Loucy (cell line): Measurements from ENCODE around the gene MAGEC2.

ENCODE experiments used
- H2AFZ ChIP-seq: fragments of 200-600 bp; sonication (generic); 2 replicates; pipeline ENCODE4 v1.6.0; 2016; ENCODE audit warnings: antibody characterized with exemption, mild to moderate bottlenecking, low read length, moderate library complexity
- H3F3A ChIP-seq: fragments of 200-600 bp; 2 replicates; pipeline ENCODE4 v1.6.0; 2016; ENCODE audit warnings: antibody characterized with exemption, low read depth, mild to moderate bottlenecking
- H3K27me3 ChIP-seq: fragments of 200-600 bp; sonication (generic); 2 replicates; pipeline ENCODE4 v1.6.1; 2014; ENCODE audit warnings: low read length, mild to moderate bottlenecking; ENCODE audit not compliant: insufficient read depth, poor library complexity, severe bottlenecking
- H3K36me3 ChIP-seq: fragments of 200-600 bp; sonication (generic); 2 replicates; pipeline ENCODE4 v1.6.1; 2016; ENCODE audit warnings: low read length; ENCODE audit not compliant: insufficient read depth
- H3K4me1 ChIP-seq: fragments of 200-600 bp; sonication (generic); 2 replicates; pipeline ENCODE4 v1.5.1; 2014; ENCODE audit warnings: low read length, mild to moderate bottlenecking; ENCODE audit not compliant: insufficient read depth, poor library complexity, severe bottlenecking
- H3K4me2 ChIP-seq: fragments of 200-600 bp; sonication (generic); 2 replicates; pipeline ENCODE4 v1.6.0; 2014; ENCODE audit warnings: antibody characterized with exemption, low read length, low read depth, mild to moderate bottlenecking; ENCODE audit not compliant: poor library complexity, severe bottlenecking
- H3K4me3 ChIP-seq: fragments of 200-600 bp; sonication (generic); 2 replicates; pipeline ENCODE4 v1.5.1; 2014; ENCODE audit warnings: low read length, mild to moderate bottlenecking, mixed read lengths; ENCODE audit not compliant: poor library complexity, severe bottlenecking
- H3K79me2 ChIP-seq: fragments of 200-600 bp; sonication (generic); 2 replicates; pipeline ENCODE4 v1.6.1; 2014; ENCODE audit warnings: low read length; ENCODE audit not compliant: insufficient read depth
- H3K9ac ChIP-seq: fragments of 200-600 bp; sonication (generic); 2 replicates; pipeline ENCODE4 v1.6.0; 2014; ENCODE audit warnings: mild to moderate bottlenecking, low read depth, low read length, moderate library complexity; ENCODE audit not compliant: poor library complexity, severe bottlenecking
- H3K9me2 ChIP-seq: fragments of 200-600 bp; sonication (generic); replicated peaks from 2 replicates; pipeline ENCODE4 v1.6.1; 2016; ENCODE audit warnings: low read depth, low read length, mixed read lengths
- H3K9me3 ChIP-seq: fragments of 200-600 bp; sonication (generic); 2 replicates; pipeline ENCODE4 v1.6.1; 2014; ENCODE audit warnings: mild to moderate bottlenecking, antibody characterized with exemption, low read length, low read depth; ENCODE audit not compliant: insufficient read depth
- H4K20me1 ChIP-seq: fragments of 200-600 bp; sonication (generic); 2 replicates; pipeline ENCODE4 v1.6.0; 2014; ENCODE audit warnings: antibody characterized with exemption, low read length, mild to moderate bottlenecking; ENCODE audit not compliant: insufficient read depth, poor library complexity, severe bottlenecking
- EZH2phosphoT487 ChIP-seq: fragments of 200-600 bp; IDR thresholded peaks from 2 replicates; pipeline ENCODE4 v1.6.1; 2018; ENCODE audit warnings: antibody characterized with exemption, mild to moderate bottlenecking, moderate library complexity, borderline replicate concordance
- TF ChIP-seq, protein P1 (sequence below): fragments of 200-600 bp; sonication (generic); conservative IDR thresholded peaks from 2 replicates; pipeline ENCODE4 v1.5.1; 2014; ENCODE audit warnings: mild to moderate bottlenecking, antibody characterized with exemption, low read length

MAGEC2 gene, protein sequence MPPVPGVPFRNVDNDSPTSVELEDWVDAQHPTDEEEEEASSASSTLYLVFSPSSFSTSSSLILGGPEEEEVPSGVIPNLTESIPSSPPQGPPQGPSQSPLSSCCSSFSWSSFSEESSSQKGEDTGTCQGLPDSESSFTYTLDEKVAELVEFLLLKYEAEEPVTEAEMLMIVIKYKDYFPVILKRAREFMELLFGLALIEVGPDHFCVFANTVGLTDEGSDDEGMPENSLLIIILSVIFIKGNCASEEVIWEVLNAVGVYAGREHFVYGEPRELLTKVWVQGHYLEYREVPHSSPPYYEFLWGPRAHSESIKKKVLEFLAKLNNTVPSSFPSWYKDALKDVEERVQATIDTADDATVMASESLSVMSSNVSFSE

DNA sequence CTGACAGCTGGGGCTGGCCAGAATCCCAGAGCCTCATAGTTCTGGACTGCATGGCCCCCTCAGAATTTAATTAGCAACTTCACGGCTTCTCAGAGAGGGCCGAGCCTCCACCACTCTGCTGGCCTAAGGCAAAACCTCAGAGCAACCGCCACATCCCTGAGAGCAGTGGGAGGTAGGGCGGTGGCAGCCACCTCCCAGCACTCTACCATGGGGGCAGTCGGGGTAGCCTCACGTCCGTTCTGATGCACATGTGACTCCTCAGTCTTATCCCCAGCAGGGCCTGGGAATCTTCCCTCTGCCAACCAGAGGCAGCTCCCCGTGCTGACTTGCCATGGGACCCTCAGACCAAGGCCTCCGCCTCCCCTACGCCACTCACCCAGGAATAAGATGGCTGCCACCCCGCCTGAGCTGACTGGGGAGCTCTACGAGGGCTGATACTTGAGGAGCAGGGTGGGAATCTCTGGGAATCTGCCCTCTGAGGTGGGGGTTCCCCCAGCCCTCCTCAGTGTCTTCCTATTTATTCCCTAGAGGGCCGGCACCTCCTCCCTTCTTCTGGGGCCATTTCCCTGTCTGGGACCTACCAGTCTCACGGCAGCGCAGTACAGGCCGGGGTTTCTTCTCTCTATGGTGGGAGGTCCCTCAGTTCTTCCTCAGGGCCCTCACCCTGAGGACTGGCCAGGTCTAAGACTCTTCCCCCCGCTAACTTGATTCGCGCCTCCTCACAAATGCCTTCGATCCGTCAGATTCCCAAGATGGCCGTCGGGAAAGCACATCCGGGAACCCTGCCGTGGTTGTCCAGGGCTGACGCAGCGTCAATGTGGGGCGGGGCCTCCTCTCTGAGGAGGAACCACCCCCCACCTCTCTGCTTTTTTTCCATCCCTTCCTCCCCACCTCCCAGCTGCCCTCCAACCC is at the start of gene MAGEC2:
Gene MAGEC2 (minus strand): TSS at position 769 of the 912 bp plus-strand sequence. CDS start 1,303 bp downstream, outside the sequence.
- no peaks in the 10 kb centered on the region for H3F3A ChIP-seq
- no peaks in the 10 kb centered on the region for H3K79me2 ChIP-seq
- H3K27me3 ChIP-seq, result no peaks in the 10 kb centered on the region
- H2AFZ ChIP-seq, result no peak within 1 kb of the TSS
- no peaks in the 10 kb centered on the region for H4K20me1 ChIP-seq
- H3K36me3 ChIP-seq, result no peaks in the 10 kb centered on the region
- H3K4me3 ChIP-seq, result no peak within 1 kb of the TSS
- no peak for TF ChIP-seq EZH2phosphoT487
- TF ChIP-seq, protein P1, sequence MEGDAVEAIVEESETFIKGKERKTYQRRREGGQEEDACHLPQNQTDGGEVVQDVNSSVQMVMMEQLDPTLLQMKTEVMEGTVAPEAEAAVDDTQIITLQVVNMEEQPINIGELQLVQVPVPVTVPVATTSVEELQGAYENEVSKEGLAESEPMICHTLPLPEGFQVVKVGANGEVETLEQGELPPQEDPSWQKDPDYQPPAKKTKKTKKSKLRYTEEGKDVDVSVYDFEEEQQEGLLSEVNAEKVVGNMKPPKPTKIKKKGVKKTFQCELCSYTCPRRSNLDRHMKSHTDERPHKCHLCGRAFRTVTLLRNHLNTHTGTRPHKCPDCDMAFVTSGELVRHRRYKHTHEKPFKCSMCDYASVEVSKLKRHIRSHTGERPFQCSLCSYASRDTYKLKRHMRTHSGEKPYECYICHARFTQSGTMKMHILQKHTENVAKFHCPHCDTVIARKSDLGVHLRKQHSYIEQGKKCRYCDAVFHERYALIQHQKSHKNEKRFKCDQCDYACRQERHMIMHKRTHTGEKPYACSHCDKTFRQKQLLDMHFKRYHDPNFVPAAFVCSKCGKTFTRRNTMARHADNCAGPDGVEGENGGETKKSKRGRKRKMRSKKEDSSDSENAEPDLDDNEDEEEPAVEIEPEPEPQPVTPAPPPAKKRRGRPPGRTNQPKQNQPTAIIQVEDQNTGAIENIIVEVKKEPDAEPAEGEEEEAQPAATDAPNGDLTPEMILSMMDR, result no peak
- H3K9me2 ChIP-seq, result no peaks in the 10 kb centered on the region
- H3K4me2 ChIP-seq, result no peak within 1 kb of the TSS
- no peaks in the 10 kb centered on the region for H3K9me3 ChIP-seq
- no peaks in the 10 kb centered on the region for H3K4me1 ChIP-seq
- no peak within 1 kb of the TSS for H3K9ac ChIP-seq

DNA sequence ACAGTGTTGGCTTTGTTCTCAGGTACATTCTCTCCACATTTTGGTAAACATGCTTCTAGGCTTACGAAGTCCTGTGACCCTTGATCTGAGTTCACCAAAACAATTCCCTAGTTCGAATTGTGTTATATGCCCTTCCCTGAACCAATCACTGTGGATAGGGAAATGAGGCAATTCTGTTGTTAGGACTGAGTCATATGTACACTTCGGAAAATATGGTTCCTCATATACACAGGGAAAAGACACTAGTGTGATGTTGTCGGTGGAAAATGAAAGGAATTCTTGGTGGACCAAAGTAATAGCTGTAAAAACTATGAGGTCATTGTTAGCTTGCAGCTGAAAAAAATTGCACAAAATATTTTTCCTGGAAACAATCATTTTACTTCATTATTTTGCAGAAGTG is 46.6 kb upstream of the MAGEC2 start:
- Histone ChIP-seq H4K20me1 (no peaks in the 10 kb centered on the region), H3K79me2 (no peaks in the 10 kb centered on the region), H3K27me3 (no peaks in the 10 kb centered on the region), H3K4me2 (no peak overlapping the region), H3K9me3 (no peaks in the 10 kb centered on the region), H3K9ac (no peak overlapping the region), H3K4me3 (no peak overlapping the region), H3K9me2 (no peaks in the 10 kb centered on the region), H2AFZ (no peak overlapping the region), H3F3A (no peaks in the 10 kb centered on the region), H3K4me1 (no peaks in the 10 kb centered on the region), H3K36me3 (no peaks in the 10 kb centered on the region)
- no peak for TF ChIP-seq EZH2phosphoT487
- TF ChIP-seq, protein P1, result no peak

DNA sequence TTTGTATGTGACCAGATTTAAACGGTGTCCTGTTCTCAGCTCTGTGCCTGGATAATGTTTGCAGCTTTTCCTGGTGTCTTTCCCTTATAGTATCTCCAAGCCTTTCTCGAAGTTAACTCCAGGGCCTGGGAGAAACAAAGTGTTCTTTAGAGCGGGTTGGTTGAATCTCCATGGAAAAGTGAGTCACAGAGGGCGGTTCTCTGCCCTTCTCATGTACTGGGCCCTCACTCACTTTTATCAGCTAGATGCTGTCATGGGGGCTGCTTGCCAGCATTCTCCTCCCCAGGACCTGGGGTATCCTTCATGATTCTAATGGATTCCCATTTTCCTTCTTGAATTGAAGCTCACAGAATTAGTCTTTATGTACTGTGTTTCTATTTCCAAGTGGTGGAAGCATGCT is 46.1 kb upstream of the MAGEC2 start:
- H2AFZ ChIP-seq, result no peak overlapping the region
- TF ChIP-seq, protein P1, result no peak
- no peak for TF ChIP-seq EZH2phosphoT487
- H3F3A ChIP-seq, result no peaks in the 10 kb centered on the region
- H3K79me2 ChIP-seq, result no peaks in the 10 kb centered on the region
- no peaks in the 10 kb centered on the region for H3K36me3 ChIP-seq
- H3K27me3 ChIP-seq, result no peaks in the 10 kb centered on the region
- H3K4me2 ChIP-seq, result no peak overlapping the region
- H3K9ac ChIP-seq, result no peak overlapping the region
- no peaks in the 10 kb centered on the region for H3K4me1 ChIP-seq
- H3K9me3 ChIP-seq, result no peaks in the 10 kb centered on the region
- no peaks in the 10 kb centered on the region for H3K9me2 ChIP-seq
- H3K4me3 ChIP-seq, result no peak overlapping the region
- no peaks in the 10 kb centered on the region for H4K20me1 ChIP-seq
